ENCODE data around the gene YY1. TPM values are rescaled to one million over a fixed set of nuclear protein-coding genes. Genes with fewer than 3 reads are reported as not detected.
"Not testable (repeated sequence)": the region's sequence is repeated elsewhere in the genome, so short reads cannot be mapped to it uniquely, and the experiment has no call there.

Gene YY1
- polyA plus RNA-seq, 1 donor: 66.4 TPM

- DNase-seq (ENCODE audit: low read depth): no peak
These were observed 45.3 kb downstream of the YY1 start for GRCh38 chr14:100283984-100284881.

- DNase-seq (ENCODE audit: low read depth): no peak
These were observed 46.3 kb downstream of the YY1 start for GRCh38 chr14:100285021-100285912.

- DNase-seq (ENCODE audit: low read depth): no peak
These were observed 47.0 kb downstream of the YY1 start for GRCh38 chr14:100285913-100286400.

- DNase-seq (ENCODE audit: low read depth): no peak
These were observed 47.7 kb downstream of the YY1 start for GRCh38 chr14:100286484-100287191.

- no peak for DNase-seq (ENCODE audit: low read depth)
These were observed 48.5 kb downstream of the YY1 start for GRCh38 chr14:100287202-100287997.

- DNase-seq (ENCODE audit: low read depth): not testable (repeated sequence)
These were observed 49.0 kb downstream of the YY1 start for GRCh38 chr14:100287998-100288295.

- no peak for DNase-seq (ENCODE audit: low read depth)
These were observed 49.6 kb downstream of the YY1 start for GRCh38 chr14:100288382-100289185.

GRCh38 chr14:100289916-100290606 lies 51.1 kb downstream of the YY1 start:
- no peak for DNase-seq (ENCODE audit: low read depth)

- no peak for DNase-seq (ENCODE audit: low read depth)
These were observed 51.8 kb downstream of the YY1 start for GRCh38 chr14:100290607-100291304.

- no peak for DNase-seq (ENCODE audit: low read depth)
These were observed 52.5 kb downstream of the YY1 start for GRCh38 chr14:100291305-100292075.

- DNase-seq (ENCODE audit: low read depth): no peak
These were observed 53.4 kb downstream of the YY1 start for GRCh38 chr14:100292301-100292775.

GRCh38 chr14:100292776-100293461 lies 54.0 kb downstream of the YY1 start:
- no peak for DNase-seq (ENCODE audit: low read depth)

- no peak for DNase-seq (ENCODE audit: low read depth)
These were observed 54.7 kb downstream of the YY1 start for GRCh38 chr14:100293497-100294212.

GRCh38 chr14:100294213-100294962 lies 55.4 kb downstream of the YY1 start:
- no peak for DNase-seq (ENCODE audit: low read depth)

GRCh38 chr14:100294963-100295330 lies 56.0 kb downstream of the YY1 start:
- DNase-seq (ENCODE audit: low read depth): no peak

All from forelimb muscle (tissue), 1 donor.